ENCODE data around the gene THAP8. TPM values are rescaled to one million over a fixed set of nuclear protein-coding genes. Genes with fewer than 3 reads are reported as not detected.

Gene THAP8
- total and polyA plus RNA-seq, 11 donors: 2.3 to 7.3 (median 4.9) TPM

GRCh38 chr19:36059180-36059910, 5.3 kb upstream of the THAP8 start:
- no peak overlapping the region for H3K27ac ChIP-seq
- H3K27me3 ChIP-seq: no peaks in the 10 kb centered on the region
- intact Hi-C loops (cut with DNase I): loop anchor here in 7 of 10 donors (5.0 to 10.0 kb wide), 6 partner anchors 43 to 315 kb away; partner anchors contain the start of genes OVOL3 (in 3 of the 7), POLR2I (in 3 of the 7), IGFLR1 (in 1 of the 7) and LIN37 (in 1 of the 7)
- peaks cover 0 to 12% (median 8%) of the 10 kb centered on the region in 12 donors for H3K4me1 ChIP-seq
- TF ChIP-seq CTCF (IDR thresholded peaks at IDR 0.05) (no peak), POLR2A (IDR thresholded peaks at IDR 0.05) (no peak)
- H3K4me3 ChIP-seq: no peak overlapping the region
- H3K36me3 ChIP-seq: peaks cover 0 to 7% (median 0%) of the 10 kb centered on the region in 9 donors
- ATAC-seq (no peak), DNase-seq (no peak)
- no peaks in the 10 kb centered on the region for H3K9me3 ChIP-seq
- 69 to 86% (median 82%) methylated on average over 6 of the region's 6 CpGs for WGBS, 4 donors

GRCh38 chr19:36058481-36059179, 4.5 kb upstream of the THAP8 start:
- ATAC-seq (no peak), DNase-seq (no peak)
- Histone ChIP-seq H3K4me1 (peaks cover 0 to 12% (median 8%) of the 10 kb centered on the region in 12 donors), H3K36me3 (peaks cover 0 to 7% (median 0%) of the 10 kb centered on the region in 9 donors), H3K4me3 (no peak overlapping the region), H3K27me3 (no peaks in the 10 kb centered on the region), H3K9me3 (no peaks in the 10 kb centered on the region), H3K27ac (no peak overlapping the region)
- no peak for TF ChIP-seq POLR2A (IDR thresholded peaks at IDR 0.05)
- no peak for TF ChIP-seq CTCF (IDR thresholded peaks at IDR 0.05)
- WGBS, 4 donors: 88 to 97% (median 93%) methylated on average over 12 of the region's 12 CpGs
- intact Hi-C loops (cut with DNase I): loop anchor here in 7 of 10 donors (5.0 to 10.0 kb wide), 6 partner anchors 44 to 314 kb away; partner anchors contain the start of genes OVOL3 (in 3 of the 7), POLR2I (in 3 of the 7), IGFLR1 (in 1 of the 7) and LIN37 (in 1 of the 7)

- Histone ChIP-seq H3K9me3 (no peaks in the 10 kb centered on the region), H3K4me3 (peak within 1 kb of the TSS; percentile 16 to 80 (median 68)), H3K36me3 (peaks cover 0 to 5% (median 0%) of the 10 kb centered on the region in 9 donors), H3K27me3 (no peaks in the 10 kb centered on the region), H3K4me1 (peaks cover 0 to 19% (median 13%) of the 10 kb centered on the region in 12 donors), H3K27ac (peak within 1 kb of the TSS; percentile 70 to 98 (median 92))
- 1 to 3% (median 1%) methylated on average over 33 to 76 of the region's 76 CpGs for WGBS, 4 donors
- TF ChIP-seq POLR2A (IDR thresholded peaks at IDR 0.05): no peak
- TF ChIP-seq CTCF (IDR thresholded peaks at IDR 0.05): peak in 3 of 12 donors; percentile 5 to 11 (median 6)
- ATAC-seq: peak; percentile 86 to 88 (median 88)
- intact Hi-C loops (cut with DNase I): loop anchor here (1.0 to 10.0 kb wide), 13 partner anchors 38 to 310 kb away; partner anchors contain the start of genes POLR2I (in 5 of the 10), ALKBH6 (in 3 of the 10), OVOL3 (in 3 of the 10) and SDHAF1 (in 3 of the 10)
- peak; percentile 93 to 97 (median 94) for DNase-seq
Measured at GRCh38 chr19:36054733-36055686, 925 bp upstream of the THAP8 start, which contains the start of gene WDR62. TSS of gene WDR62 (plus strand) at chr19:36054897. CDS start at chr19:36054972, 75 bp downstream.
